Hematopoietic multipotent progenitor cell (in vitro differentiated cells): ENCODE results near the gene ATOH1. TPM values are rescaled to one million over a fixed set of nuclear protein-coding genes. Genes with fewer than 3 reads are reported as not detected.

Experiments used
- DNase-seq, 3 donors: peaks; one replicate each; pipeline ENCODE4 v3.0.0-alpha.2; 2011 to 2015; ENCODE audit warnings: low read depth in 2 of 3, low spot score in 2 of 3
- total RNA-seq: library from RNA; depleted of rRNA; stranded (reverse); fragments of >200 nt; gene quantifications from one replicate; pipeline ENCODE4 v1.2.3, GENCODE V29; 2012

Gene ATOH1
- not detected for total RNA-seq

DNA sequence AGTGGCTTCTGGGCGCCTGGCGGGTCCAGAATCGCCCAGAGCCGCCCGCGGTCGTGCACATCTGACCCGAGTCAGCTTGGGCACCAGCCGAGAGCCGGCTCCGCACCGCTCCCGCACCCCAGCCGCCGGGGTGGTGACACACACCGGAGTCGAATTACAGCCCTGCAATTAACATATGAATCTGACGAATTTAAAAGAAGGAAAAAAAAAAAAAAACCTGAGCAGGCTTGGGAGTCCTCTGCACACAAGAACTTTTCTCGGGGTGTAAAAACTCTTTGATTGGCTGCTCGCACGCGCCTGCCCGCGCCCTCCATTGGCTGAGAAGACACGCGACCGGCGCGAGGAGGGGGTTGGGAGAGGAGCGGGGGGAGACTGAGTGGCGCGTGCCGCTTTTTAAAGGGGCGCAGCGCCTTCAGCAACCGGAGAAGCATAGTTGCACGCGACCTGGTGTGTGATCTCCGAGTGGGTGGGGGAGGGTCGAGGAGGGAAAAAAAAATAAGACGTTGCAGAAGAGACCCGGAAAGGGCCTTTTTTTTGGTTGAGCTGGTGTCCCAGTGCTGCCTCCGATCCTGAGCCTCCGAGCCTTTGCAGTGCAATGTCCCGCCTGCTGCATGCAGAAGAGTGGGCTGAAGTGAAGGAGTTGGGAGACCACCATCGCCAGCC is at the start of gene ATOH1:
ATOH1 (plus strand) TSS at position 422 of the 663 bp plus-strand sequence; CDS start at position 596, 174 bp downstream.
- peak in 2 of 3 donors; percentile 24 to 26 for DNase-seq

DNA sequence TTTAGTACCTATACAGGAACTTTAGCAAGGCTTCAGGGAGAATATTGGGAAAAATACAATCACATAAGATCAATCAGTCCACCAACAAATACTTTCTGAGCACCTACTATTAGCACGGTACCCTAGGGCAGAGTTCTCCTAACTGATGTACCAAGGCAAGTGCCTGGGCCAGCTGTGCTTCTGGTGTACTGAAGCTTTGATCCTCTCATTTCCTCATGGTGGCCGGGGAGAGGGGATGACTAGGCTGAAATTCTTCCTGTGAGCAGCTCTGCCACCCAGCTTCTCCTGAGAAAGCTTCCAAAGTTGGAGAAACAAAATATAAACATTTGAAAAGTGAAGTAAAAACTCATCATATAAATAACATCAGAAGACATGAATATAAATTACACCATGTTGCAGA is 49.3 kb upstream of the ATOH1 start:
- no peak for DNase-seq

DNA sequence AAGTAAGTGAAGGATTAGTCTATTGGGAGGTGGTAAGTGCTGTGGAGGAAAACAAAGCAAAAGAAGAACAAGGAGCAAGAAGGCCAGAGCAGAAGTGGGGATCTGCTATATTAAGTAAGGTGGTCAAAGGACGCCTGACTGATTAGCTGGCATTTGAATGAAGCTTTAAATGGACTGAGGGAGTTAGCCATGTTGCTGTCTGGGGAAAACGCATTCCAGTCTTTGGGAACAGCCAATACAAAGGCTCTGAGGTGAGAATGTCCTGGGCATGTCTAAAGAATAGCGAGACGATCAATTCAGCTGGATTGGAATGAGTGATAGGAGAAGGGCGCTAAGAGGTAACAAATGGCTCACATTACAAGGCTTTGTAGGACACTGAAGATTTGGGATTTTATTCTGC is 48.5 kb upstream of the ATOH1 start:
- no peak for DNase-seq

DNA sequence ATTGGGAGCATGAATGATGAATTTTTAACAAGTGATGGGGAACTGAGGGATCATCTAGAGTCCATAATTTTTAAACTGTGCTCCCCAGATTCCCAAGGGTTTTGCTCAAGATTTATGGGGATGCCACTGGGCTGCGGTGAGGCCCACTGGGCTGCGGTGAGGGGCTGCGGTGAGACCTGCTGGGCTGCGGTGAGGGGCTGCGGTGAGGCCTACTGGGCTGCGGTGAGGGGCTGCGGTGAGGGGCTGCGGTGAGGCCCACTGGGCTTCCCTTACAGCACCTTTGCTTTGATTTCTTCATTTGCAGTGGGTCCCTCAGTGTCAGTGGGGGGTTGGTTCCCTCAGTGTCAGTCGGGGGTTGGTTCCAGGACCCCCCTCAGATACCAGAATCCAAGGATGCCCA is 47.4 kb upstream of the ATOH1 start:
- no peak for DNase-seq

DNA sequence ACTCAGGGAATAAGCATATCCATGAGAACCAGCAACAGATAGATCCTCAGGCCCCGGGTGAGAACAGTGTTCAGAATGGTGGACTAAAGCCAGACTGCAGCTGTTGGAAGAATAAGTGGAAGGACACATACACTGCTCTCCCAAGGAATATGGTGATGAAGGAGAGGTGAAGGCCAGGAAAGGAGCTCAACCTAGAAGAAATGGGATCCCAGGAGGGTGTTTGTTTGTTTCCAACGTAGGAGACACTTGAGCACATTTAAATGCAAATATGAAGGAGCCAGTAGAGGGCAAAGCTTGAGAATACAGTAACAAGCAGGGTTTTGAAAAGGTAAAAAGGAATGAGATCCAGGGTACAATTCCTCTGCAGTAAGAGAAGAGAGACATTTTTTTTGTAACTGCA is 42.4 kb upstream of the ATOH1 start:
- DNase-seq, result no peak

DNA sequence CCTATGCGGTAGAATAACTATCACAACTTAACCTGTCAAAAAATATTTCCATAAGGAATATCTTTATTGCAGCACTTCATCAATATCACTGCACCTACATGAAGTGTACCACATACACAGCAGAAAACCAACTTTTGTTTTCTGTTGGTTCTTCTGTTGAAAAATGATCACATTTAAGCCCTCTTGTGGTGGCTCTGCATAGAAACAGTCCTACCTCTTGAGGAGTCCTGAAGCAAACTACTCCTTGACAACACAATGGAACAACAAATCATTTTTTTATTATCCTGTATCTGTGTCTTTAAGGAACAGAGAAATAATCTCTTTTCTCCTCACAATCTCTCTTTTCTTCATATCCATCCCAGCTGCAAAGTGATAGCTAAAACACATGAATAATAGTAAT is 39.8 kb upstream of the ATOH1 start:
- DNase-seq, result peak in 2 of 3 donors; percentile 3 to 32

- peak in 2 of 3 donors; percentile 46 to 80 for DNase-seq
These were observed 36.9 kb upstream of the ATOH1 start for GRCh38 chr4:93791570-93792195.

- DNase-seq, result no peak
These were observed 26.5 kb upstream of the ATOH1 start for GRCh38 chr4:93802045-93802444.

DNA sequence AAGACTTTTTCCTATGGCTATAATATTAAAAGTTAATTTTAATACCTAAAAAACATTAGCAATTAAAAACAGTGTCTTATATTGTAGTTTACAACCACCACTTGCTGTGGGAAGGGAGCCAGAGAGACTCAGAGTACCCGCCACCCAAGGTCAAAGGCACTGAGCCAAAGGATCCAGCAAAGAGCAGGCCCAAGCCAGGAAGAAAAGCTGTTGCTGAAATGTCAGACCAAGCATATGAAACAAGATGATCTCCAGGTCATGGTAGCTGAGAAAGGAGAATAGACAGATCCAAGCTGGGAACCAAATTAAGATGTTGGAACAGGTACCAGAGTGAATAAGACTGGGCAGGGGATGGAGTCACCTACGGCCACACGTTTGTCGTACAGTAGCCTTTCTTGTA is 18.8 kb upstream of the ATOH1 start:
- no peak for DNase-seq

DNA sequence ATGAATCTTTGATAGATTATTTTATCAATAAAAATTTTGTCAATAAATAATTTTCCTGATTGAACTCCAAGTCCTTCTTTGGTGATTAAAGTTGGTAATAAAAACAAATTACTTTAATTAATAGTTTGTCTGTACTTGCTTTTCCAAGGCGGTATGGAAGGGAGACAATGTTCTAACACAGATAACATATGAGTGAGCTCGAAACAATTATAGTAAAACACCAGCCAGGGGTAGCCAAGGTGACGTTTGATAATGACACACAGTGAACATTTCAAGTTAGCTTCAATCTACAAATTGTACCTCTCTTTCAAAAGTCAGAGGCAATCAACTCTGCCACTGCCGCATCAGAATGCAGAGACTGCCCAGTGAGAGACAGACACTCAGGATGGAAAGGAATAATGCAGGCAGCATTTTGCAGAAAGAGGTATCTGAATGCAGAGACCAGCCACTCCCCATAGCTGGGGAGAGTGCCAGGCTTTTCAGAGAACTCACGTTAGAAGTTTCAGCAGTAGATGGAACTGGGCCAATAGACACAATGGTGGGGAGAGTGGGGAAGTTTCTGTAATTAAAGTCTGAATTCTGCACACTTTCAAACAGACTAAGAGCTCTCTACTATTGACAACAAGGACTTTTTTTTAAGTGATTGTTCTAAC is 18.1 kb upstream of the ATOH1 start:
- DNase-seq, result no peak

GRCh38 chr4:93813092-93813491 is 15.5 kb upstream of the ATOH1 start:
- no peak for DNase-seq

DNA sequence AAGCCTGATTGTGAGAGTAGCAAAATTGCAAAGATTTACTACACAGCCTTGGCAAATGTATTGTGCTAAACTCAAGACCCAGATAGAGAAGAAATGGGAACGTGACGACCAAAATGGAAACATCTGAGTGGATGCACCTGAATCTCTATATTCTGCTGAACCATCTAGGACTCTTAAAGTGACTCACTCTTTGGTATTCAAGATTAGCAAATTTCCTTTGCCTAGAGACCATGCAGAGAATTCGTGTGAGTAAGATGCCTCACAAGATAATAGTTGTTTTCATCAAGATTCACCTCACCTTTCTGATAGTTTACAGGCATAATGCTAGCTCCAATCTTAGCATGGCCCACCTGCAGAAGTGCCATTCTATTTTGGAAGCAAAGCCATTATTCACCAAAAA is 14.4 kb upstream of the ATOH1 start:
- no peak for DNase-seq

- peak in 2 of 3 donors; percentile 42 to 85 for DNase-seq
These were observed 13.8 kb upstream of the ATOH1 start for GRCh38 chr4:93814722-93815121.

- DNase-seq, result no peak
These were observed 2.9 kb upstream of the ATOH1 start for GRCh38 chr4:93825551-93826216.

DNA sequence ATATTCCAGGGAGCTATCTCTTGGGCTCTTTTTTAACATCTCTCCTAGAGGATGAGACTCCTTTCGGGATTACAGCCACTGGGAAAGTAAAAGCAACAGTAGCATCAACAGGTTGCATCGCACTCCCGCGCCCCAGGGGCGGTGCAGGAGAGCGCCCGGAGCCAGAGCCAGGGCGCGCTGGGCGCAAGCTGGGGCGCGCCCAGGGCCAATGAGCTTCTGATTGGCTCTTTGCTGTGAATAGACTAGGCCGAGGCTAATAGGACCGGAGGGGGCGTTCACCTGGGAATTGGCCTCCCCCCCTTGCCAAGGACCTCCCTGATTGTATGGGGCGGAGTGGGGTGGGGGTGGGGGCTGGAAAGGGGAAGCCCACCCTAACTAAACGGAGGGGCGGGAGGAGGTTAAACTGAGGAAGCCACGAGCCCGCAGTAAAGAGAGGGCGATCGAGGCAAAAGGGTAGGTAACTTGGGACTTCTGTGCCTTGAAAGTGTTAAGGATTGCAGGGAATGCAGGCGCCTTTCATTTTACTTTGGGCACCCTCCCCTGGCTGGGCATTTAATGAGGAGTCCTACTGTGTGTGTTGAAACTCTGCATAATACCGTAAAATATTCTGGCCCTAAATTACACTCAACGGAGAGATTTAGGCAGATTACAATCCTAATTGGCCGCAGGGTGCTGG is 1.1 kb upstream of the ATOH1 start:
- no peak for DNase-seq

DNA sequence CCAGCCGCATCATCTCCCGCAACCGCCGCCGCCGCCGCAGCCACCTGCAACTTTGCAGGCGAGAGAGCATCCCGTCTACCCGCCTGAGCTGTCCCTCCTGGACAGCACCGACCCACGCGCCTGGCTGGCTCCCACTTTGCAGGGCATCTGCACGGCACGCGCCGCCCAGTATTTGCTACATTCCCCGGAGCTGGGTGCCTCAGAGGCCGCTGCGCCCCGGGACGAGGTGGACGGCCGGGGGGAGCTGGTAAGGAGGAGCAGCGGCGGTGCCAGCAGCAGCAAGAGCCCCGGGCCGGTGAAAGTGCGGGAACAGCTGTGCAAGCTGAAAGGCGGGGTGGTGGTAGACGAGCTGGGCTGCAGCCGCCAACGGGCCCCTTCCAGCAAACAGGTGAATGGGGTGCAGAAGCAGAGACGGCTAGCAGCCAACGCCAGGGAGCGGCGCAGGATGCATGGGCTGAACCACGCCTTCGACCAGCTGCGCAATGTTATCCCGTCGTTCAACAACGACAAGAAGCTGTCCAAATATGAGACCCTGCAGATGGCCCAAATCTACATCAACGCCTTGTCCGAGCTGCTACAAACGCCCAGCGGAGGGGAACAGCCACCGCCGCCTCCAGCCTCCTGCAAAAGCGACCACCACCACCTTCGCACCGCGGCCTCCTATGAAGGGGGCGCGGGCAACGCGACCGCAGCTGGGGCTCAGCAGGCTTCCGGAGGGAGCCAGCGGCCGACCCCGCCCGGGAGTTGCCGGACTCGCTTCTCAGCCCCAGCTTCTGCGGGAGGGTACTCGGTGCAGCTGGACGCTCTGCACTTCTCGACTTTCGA is 654 bp downstream of the ATOH1 start:
- peak in 2 of 3 donors; percentile 23 to 25 for DNase-seq

GRCh38 chr4:93829820-93830687 is 1.5 kb downstream of the ATOH1 start:
- peak in 2 of 3 donors; percentile 14 to 19 for DNase-seq

DNA sequence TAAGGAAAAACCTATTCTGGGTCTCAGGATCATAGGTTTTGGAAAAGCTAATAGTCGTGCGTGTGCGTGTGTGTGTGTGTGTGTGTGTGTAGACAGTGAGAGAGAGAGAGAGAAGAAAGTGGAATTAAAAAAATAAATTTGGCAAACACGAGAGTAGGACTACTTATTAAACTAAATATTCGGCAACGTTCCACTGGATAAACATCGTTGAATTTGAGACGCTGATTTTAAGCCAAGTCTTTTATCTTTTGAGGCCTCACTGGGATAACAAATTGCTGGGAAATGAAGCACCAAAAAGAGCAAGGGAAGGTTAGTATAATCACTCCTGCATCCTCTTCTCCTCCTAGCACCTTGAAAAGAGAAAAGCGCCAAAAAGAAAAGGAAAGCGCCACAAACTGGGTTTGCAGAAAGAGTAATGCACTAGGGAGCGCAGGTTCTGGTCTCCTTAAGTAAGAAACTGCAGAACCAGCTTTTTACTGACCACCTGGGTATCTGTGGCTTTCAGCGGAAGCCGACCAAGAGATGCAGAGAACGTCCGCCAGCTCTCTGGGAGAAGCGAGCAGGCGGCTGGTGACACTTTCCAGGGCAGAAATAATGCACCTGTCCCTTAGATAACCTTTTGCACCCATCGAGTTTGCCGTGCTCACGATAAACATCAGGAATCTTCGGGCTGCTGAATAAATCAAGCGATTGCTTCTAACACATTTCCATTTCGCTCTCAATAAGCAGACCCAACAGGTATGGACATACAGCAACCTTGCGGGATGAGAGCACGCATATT is 3.4 kb downstream of the ATOH1 start:
- DNase-seq, result peak in 2 of 3 donors; percentile 18 to 21
